ENCODE results near the gene UBAP2L.
"Not testable (repeated sequence)": the region's sequence is repeated elsewhere in the genome, so short reads cannot be mapped to it uniquely, and the experiment has no call there.

UBAP2L gene

DNA sequence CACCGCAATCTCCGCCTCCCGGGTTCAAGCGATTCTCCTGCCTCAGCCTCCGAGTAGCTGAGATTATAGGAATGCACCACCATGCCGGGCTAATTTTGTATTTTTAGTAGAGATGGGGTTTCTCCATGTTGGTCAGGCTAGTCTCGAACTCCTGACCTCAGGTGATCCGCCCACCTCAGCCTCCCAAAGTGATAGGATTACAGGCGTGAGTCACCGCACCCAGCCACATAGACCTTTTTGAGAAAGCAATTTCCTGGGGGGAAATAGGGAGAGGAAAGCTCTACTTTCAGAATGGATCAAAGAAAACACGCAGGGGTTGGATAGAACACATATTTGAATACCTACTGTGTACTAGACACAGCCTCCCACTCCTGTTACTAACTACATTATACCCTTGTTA, 15.0 kb upstream of the UBAP2L start:
- not testable (repeated sequence) for DNase-seq (ENCODE audit: low read depth, low spot score)

GRCh38 chr1:154206196-154206595, 14.6 kb upstream of the UBAP2L start, which contains the start of gene CFAP141:
CFAP141 (minus strand) TSS chr1:154206333; CDS start chr1:154206307, 26 bp downstream.
- DNase-seq (ENCODE audit: low read depth, low spot score) = no peak

- DNase-seq (ENCODE audit: low read depth, low spot score) = no peak
Measured at GRCh38 chr1:154207262-154207661, 13.5 kb upstream of the UBAP2L start.

DNA sequence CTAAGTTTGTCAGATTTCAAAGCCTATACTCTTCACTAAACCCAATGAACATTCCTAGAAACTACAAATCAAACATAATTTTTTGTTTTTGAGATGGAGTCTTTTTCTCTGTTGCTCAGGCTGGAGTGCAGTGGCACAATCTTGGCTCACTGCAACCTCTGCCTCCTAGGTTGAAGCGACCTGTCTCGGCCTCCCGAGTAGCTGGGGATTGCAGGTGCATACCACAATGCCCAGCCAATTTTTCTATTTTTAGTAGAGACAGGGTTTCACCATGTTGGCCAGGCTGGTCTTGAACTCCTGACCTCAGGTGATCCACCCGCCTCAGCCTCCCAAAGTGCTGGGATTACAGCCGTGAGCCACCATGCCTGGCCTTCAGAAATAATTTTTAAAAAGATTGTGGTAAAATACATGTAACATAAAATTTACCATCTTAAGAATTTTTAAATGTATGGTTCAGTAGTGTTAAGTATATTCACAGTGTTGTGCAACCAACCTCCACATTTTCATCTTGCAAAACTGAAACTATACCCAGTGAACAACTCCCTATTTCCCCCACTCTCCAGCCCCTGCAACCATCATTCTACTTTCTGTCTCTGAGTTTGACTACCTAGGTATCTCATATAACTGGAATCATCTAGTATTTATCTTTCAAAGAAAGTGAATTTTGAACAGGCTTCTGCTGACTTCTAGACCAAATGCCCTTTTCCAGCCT, 11.9 kb upstream of the UBAP2L start:
- DNase-seq (ENCODE audit: low read depth, low spot score) = no peak

DNA sequence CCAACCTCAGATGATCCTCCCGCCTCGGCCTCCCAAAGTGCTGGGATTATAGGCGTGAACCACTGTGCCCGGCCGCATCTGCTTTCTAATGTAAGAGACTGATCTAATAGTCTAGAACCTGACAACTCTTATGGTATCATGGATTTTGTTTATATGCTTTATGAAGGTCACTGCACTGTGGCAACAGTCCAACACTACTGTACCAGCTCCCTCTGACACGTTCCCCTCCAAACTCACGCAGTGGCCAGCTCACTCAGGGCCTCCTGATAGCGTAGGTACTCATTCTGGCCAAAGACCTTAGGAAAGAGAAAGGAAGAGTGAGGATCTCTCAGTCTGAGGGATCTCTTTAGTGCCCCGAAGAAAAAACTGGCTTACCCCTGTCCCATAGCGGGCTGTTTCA, 8.7 kb upstream of the UBAP2L start:
- DNase-seq (ENCODE audit: low read depth, low spot score) = no peak

- no peak for DNase-seq (ENCODE audit: low read depth, low spot score)
Measured at GRCh38 chr1:154213274-154213673, 7.5 kb upstream of the UBAP2L start.

DNA sequence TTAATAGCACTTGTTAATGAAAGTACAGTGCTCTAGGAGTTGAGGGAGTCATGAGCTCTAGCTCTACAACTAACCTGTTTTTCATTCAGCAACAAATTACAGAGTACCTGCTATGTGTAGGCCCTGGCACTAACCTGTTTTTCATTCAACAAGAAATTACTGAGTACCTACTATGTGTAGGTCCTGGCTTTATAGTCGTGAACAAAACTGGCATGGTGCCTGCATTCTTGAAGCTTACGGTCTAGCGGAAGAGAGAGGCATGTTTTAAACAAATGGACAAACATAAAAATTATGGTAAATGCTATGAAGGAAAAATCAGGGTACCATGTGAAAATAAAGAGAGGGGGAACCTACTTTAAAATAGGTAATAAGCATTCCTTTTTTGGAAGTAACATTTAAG, 2.2 kb upstream of the UBAP2L start:
- no peak for DNase-seq (ENCODE audit: low read depth, low spot score)

GRCh38 chr1:154219541-154219940, 1.2 kb upstream of the UBAP2L start:
- DNase-seq (ENCODE audit: low read depth, low spot score) = no peak

GRCh38 chr1:154220970-154221277, 169 bp downstream of the UBAP2L start:
- DNase-seq (ENCODE audit: low read depth, low spot score) = no peak

GRCh38 chr1:154221278-154222001, 685 bp downstream of the UBAP2L start:
- DNase-seq (ENCODE audit: low read depth, low spot score) = peak; percentile 70

GRCh38 chr1:154222518-154222917, 1.8 kb downstream of the UBAP2L start:
- DNase-seq (ENCODE audit: low read depth, low spot score) = no peak

DNA sequence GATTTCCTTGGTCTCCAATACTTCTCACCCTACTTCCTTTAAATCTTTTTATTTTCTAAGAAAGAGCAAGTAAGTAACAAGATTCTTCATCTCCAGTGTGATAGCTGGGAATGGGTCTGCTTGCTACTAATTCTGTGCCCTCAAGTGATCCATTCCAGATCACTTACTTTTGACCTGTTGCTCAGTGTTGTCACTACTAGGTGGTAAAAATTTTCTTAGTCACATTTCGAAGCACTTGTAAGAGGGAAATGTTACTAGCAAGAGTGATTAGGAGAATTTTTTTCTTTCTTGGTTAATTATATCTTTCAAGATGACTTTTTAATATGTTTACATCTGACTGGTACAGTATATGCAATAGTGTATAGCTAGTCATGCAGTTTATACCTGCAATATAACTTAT, 2.2 kb downstream of the UBAP2L start:
- no peak for DNase-seq (ENCODE audit: low read depth, low spot score)

DNA sequence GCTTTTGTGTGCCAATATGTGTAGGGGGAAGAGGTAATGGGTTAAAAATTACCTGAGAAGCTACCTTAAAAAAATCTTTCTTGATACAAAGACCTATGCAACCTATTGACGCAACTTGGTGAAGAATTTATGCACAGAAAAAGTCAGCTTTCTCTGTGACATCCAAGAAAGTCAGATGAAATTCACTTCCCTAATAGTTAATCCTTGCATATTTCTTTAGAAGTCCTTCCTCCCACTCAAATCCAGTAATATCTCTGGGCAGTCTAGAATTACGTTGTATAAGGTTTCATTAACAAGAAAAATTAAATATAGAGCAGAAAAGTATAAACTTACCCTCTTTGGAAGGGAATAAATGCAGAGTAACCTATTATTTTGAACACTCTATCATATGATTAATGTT, 2.9 kb downstream of the UBAP2L start:
- no peak for DNase-seq (ENCODE audit: low read depth, low spot score)

- no peak for DNase-seq (ENCODE audit: low read depth, low spot score)
Measured at GRCh38 chr1:154225370-154225769, 4.6 kb downstream of the UBAP2L start.

DNA sequence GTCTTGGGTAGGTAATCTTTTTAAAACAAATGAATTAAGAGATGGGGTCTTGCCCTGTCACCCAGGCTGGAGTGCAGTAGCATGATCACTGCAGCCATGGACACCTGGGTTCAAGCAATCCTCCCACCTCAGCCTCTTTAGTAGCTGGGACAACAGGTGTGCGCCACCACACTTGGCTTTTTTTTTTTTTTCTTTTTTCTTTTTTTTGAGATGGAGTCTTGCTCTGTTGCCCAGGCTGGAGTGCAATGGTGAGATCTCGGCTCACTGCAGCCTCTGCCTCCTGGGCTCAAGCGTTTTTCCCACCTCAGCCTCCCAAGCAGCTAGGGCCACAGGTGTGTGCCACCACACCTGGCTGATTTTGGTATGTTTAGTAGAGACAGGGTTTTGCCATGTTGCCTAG, 10.4 kb downstream of the UBAP2L start:
- DNase-seq (ENCODE audit: low read depth, low spot score) = not testable (repeated sequence)

- DNase-seq (ENCODE audit: low read depth, low spot score) = not testable (repeated sequence)
Measured at GRCh38 chr1:154233127-154233526, 12.4 kb downstream of the UBAP2L start.

- no peak for DNase-seq (ENCODE audit: low read depth, low spot score)
Measured at GRCh38 chr1:154236855-154237254, 16.1 kb downstream of the UBAP2L start.

- no peak for DNase-seq (ENCODE audit: low read depth, low spot score)
Measured at GRCh38 chr1:154237435-154237834, 16.7 kb downstream of the UBAP2L start.

GRCh38 chr1:154237880-154238506, 17.2 kb downstream of the UBAP2L start:
- no peak for DNase-seq (ENCODE audit: low read depth, low spot score)

DNA sequence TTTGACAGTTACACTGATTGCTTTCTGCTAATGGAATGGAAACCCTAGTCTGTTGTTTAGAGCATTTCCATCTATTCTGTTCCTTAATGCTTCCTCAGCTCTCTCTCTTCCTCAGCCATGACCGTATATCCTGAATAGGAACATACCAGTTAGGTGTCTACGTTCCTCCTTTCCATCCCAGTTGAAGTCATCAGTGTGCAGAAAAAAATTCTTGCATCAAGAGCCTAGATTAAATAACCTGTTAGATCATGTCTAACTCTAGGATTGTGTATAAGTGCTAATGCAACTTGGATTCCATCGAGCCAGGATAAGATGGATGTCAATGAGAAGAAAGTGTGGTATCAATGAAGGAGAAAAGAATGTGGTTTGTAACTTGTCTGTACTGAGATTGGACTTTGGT, 18.7 kb downstream of the UBAP2L start:
- DNase-seq (ENCODE audit: low read depth, low spot score) = no peak

DNA sequence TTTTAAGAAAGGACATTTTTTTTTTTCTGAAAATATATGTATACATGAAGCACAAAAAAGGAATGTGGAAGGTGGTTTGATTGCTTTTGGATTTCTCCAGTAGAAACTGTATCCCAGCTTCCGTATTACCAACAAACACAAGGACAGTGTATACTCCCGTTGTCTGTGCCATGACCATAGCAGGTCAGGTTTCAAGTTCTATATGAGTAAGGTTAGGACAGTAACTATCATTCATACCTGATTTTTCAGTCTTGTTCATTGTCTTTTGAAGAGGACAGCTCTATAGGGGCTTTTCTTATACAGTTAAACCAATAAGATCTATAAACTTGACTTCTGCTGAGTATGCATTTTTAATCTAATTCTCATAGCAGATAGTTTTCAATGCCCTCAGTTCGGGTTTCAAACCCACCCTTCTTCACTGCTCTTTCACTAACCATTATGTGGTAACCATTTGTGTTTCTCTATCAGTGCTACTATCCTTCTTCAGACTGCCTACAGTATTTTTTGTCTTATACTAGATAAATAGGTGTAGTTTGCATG, 19.6 kb downstream of the UBAP2L start:
- no peak for DNase-seq (ENCODE audit: low read depth, low spot score)

DNA sequence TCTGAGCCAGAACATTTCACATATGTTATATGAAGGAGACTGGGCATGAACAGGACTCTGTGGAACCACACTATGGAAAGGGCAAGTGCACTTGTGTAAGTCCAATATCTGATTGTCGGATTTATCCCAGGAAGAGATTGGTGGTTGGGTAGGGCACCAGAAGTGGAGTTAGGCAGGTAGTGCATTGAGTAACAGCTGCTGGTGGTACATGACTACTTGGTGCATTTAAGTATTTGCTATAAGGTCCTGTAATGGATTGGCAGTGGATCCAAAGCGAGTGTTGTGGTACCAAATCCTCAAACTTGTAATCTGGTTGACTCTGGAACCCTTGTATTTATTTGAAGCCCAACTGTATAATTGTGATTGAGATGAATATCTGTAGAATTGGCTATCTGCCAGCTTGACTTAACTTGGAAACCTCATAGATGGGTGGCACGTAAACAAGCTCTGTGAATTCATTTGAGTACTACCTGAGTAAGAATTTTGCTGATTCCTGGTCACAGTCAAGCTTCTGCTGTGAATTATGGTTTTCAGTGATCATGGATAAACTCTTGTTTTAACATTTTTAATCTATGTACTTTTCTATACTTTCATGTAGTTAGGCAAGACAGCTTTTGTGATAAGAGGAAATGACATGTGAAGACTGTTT, 21.1 kb downstream of the UBAP2L start:
- DNase-seq (ENCODE audit: low read depth, low spot score) = no peak
